Spleen (tissue), 7 donors: ENCODE results near the gene PLA2G4D.

Experiments used
- POLR2A ChIP-seq, 3 donors: fragments of 450-650 bp; IDR thresholded peaks; one replicate each; pipeline ENCODE4 v1.5.1; 2017; ENCODE audit warnings: antibody characterized with exemption in 3 of 3, mild to moderate bottlenecking in 1 of 3
- TF ChIP-seq, protein P1 (sequence below), 11 experiments: fragments of 200-600 bp in 7 of 11; fragments of 450-650 bp in 4 of 11; sonication (generic) in 4 of 11; IDR thresholded peaks in 8 of 11; conservative IDR thresholded peaks in 3 of 11; 1 replicate in 7 of 11; 2 replicates in 4 of 11; pipeline versions ENCODE4 v1.4.0 to v1.8.0; 2016 to 2021; ENCODE audit warnings: antibody characterized with exemption in 11 of 11, inconsistent platforms in 4 of 11, mild to moderate bottlenecking in 1 of 11
- donor health status: DM: no; HTN: no; CAD: no; lungs with moderate emphysema.
- donor health status: DM: no; HTN: no; CAD: no.
- donor health status: DM: no; HTN: no; CAD: no.

DNA sequence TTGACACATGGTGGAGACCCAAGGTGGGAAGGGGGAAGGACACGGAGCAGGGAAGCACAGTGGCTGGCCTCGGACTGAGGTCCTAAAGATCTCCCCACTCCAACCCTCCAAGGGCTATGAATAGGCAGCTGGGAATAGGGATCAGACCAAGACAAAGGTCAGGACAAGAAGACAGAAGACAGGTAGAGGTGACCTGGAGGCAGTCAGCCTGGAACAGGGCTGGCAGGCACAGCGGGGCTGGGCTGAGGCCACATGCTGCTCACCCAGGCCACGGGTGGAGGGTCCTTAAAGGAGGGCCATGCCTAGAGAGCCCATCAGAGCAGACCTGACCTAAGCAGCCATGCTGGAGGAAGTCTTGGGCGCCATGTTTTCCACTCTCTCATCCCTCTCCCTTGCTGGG is 2.7 kb upstream of the PLA2G4D start:
- TF ChIP-seq, protein P1, sequence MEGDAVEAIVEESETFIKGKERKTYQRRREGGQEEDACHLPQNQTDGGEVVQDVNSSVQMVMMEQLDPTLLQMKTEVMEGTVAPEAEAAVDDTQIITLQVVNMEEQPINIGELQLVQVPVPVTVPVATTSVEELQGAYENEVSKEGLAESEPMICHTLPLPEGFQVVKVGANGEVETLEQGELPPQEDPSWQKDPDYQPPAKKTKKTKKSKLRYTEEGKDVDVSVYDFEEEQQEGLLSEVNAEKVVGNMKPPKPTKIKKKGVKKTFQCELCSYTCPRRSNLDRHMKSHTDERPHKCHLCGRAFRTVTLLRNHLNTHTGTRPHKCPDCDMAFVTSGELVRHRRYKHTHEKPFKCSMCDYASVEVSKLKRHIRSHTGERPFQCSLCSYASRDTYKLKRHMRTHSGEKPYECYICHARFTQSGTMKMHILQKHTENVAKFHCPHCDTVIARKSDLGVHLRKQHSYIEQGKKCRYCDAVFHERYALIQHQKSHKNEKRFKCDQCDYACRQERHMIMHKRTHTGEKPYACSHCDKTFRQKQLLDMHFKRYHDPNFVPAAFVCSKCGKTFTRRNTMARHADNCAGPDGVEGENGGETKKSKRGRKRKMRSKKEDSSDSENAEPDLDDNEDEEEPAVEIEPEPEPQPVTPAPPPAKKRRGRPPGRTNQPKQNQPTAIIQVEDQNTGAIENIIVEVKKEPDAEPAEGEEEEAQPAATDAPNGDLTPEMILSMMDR (IDR thresholded peaks at IDR 0.05 in 8 of 11, conservative IDR thresholded peaks at IDR 0.05 in 3 of 11) = no peak
- TF ChIP-seq POLR2A (IDR thresholded peaks at IDR 0.05) = no peak
